GM10266 (cell line): ENCODE measurements around the gene LRP1.

Source experiments
- DNase-seq: peaks from one replicate; pipeline ENCODE4 v3.0.0; 2012; ENCODE audit errors: extremely low spot score
- TF ChIP-seq, protein P1 (sequence below): IDR thresholded peaks from 2 replicates; pipeline ENCODE4 v1.5.1; 2012; ENCODE audit warnings: mild to moderate bottlenecking, low read depth; ENCODE audit not compliant: control insufficient read depth, insufficient read depth; ENCODE audit errors: missing control alignments

Gene LRP1

GRCh38 chr12:57123813-57124212 lies 4.5 kb upstream of the LRP1 start:
- no peak for DNase-seq
- TF ChIP-seq, protein P1, sequence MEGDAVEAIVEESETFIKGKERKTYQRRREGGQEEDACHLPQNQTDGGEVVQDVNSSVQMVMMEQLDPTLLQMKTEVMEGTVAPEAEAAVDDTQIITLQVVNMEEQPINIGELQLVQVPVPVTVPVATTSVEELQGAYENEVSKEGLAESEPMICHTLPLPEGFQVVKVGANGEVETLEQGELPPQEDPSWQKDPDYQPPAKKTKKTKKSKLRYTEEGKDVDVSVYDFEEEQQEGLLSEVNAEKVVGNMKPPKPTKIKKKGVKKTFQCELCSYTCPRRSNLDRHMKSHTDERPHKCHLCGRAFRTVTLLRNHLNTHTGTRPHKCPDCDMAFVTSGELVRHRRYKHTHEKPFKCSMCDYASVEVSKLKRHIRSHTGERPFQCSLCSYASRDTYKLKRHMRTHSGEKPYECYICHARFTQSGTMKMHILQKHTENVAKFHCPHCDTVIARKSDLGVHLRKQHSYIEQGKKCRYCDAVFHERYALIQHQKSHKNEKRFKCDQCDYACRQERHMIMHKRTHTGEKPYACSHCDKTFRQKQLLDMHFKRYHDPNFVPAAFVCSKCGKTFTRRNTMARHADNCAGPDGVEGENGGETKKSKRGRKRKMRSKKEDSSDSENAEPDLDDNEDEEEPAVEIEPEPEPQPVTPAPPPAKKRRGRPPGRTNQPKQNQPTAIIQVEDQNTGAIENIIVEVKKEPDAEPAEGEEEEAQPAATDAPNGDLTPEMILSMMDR = peak; percentile 2

DNA sequence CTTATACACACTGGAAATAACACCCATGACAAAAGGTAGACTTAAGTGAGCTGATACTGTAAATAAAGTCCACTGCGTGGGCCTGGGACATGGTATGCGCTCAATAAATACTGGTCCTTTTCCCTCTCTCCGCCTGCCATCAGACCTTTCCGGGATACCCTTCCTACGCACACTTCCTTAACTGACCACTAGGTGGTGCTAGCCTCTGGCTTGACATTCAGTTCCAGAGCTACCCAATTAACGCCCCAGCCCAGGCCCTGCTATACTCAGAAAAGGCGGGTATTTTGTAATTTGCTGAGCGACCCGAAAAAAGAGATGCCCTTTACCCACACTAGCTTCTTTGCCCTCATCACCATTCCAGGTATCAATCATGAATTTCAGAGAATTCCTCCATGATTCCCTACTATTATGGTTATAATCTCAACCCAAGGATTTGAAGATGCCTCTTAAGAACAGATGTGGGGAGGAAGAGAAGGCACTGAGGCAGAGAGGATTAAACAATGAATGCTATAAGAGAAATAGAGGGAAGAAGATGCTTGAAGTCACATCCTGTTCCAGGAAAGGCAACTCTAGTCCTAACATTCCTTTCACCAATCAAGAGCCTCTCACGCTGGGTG lies 3.9 kb upstream of the LRP1 start:
- DNase-seq = peak; percentile 73
- TF ChIP-seq, protein P1 = peak; percentile 81

- TF ChIP-seq, protein P1 = no peak
- no peak for DNase-seq
These were observed 2.2 kb upstream of the LRP1 start for GRCh38 chr12:57126061-57126460.

DNA sequence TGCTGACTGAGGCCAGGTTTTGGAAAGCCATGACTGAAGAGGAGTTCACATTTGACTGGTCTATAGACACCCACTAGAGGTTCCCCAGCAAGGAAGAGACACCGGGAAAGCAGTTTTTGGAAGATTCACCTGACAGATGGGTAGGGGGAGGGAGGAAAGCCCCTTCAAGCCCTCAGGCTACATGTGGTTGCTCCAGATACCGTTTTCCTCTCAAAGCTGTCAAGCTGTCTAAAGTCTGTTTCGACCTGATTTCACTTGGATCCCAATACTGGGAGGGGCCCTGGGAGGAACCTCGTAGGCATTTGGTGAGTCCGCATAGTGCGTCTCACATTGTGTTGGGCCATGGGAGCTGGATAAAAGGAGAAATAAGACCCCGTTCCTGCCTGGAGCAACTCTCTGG lies 1.7 kb upstream of the LRP1 start:
- no peak for DNase-seq

DNA sequence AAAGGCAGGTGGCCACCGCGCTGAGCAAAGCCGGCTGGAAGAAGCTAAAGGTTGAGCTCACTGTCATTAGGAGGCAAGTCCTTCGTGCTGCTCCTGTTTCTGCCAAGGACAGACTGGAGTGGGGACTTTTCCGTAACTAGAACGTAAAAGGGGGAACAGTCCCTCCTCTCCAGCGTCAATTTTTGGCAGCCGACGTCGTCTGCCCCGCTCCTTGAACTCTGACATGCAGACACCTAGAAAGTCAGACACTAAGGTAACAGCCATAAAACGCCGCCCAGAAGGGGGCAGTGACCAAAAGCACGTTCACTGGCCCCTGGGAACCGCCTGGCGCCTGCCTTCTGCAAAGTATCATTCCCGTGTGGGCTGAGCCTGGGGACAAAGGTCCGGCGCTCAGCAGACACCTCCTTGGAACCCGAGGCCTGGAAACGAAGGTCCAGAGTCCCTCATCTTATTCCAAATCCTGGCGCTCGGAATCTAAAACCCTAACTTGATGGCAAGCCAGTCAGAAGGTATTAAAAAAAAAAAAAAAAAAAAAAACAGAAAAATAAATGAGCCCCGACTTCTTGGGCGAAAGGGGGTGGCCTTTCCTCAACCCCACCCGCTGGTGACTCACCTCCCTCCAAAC lies 1.1 kb upstream of the LRP1 start:
- peak; percentile 31 for DNase-seq
- TF ChIP-seq, protein P1 = peak; percentile 41

More for the DNA sequence above, 1.7 kb upstream of the LRP1 start:
- TF ChIP-seq, protein P1 = no peak

- TF ChIP-seq, protein P1 = no peak
- DNase-seq = no peak
These were observed 400 bp downstream of the LRP1 start for GRCh38 chr12:57128519-57129247.

DNA sequence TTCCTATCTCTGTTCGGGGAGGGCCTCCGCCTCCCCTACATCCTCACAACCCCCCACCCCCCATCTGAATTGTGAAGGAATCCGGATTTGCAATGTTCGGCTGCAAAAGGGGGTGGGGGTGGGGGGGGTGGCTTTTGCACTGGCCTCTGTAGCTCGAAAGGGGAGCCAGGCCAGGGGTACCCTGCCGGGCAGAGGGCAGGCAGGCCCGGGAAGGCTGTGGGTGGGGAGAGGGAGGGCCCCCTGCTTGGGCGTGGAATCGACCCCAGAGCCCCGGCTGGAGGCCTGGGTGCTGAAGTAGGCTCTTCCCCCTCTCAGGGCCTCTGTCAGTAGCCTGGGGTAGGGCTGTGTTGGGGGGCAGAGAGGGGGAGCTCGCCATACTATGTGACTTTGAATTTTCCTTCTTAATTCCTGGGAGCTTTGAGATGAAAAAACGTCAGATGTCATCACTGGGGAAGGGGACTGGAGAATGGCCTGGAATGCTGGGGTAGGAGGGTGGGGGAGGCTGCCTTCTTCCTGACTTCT lies 1.1 kb downstream of the LRP1 start:
- DNase-seq = no peak
- TF ChIP-seq, protein P1 = no peak
